GM20000 (cell line): Measurements from ENCODE around the gene CCDC3.

Source experiments
- DNase-seq: peaks from one replicate; pipeline ENCODE4 v3.0.0; 2012; ENCODE audit warnings: low spot score
- TF ChIP-seq, protein P1 (sequence below): IDR thresholded peaks from 2 replicates; pipeline ENCODE4 v1.5.1; 2012; ENCODE audit warnings: mild to moderate bottlenecking, control low read depth; ENCODE audit errors: extremely low read depth, missing control alignments

The CCDC3 gene

DNA sequence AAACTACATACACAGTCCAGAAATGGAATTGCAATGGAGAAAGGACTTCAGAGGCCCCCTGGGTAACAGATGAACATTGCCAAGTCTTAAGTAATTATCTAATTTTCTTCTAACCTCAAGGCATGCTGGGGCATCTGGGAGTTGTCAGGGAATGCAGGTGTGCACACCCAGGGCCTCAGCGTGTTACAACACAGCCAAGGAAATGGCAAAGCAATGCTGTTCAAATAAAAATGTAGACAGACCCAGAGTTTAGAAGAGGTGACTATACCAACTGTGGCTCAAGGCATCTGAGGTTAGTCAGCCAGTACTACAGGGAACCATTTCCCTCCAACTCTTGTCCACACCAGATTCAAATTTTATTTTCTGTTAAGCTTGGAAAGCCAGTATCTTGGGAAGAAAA lies 73.6 kb downstream of the CCDC3 start:
- no peak for DNase-seq
- TF ChIP-seq, protein P1, sequence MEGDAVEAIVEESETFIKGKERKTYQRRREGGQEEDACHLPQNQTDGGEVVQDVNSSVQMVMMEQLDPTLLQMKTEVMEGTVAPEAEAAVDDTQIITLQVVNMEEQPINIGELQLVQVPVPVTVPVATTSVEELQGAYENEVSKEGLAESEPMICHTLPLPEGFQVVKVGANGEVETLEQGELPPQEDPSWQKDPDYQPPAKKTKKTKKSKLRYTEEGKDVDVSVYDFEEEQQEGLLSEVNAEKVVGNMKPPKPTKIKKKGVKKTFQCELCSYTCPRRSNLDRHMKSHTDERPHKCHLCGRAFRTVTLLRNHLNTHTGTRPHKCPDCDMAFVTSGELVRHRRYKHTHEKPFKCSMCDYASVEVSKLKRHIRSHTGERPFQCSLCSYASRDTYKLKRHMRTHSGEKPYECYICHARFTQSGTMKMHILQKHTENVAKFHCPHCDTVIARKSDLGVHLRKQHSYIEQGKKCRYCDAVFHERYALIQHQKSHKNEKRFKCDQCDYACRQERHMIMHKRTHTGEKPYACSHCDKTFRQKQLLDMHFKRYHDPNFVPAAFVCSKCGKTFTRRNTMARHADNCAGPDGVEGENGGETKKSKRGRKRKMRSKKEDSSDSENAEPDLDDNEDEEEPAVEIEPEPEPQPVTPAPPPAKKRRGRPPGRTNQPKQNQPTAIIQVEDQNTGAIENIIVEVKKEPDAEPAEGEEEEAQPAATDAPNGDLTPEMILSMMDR = no peak

DNA sequence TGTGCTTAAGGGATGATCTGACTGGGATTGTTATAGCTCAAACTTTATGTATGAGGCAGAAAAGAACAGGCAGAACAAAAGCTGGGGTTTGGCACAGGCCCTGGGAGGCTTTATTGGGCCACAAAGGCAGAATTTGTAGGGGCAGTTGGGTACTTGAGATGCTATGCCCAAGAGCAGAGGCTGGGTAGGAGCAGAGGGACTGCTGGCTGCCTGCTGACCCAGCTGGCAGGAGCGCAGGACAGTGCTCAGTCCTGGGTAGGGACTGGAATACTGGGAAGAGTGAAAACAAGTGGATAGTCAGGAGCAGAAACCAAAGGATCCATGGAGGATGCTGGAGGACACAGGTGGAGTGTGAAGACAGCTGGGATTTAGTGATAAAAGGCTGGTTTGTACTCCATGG lies 75.7 kb downstream of the CCDC3 start:
- TF ChIP-seq, protein P1 = no peak

DNA sequence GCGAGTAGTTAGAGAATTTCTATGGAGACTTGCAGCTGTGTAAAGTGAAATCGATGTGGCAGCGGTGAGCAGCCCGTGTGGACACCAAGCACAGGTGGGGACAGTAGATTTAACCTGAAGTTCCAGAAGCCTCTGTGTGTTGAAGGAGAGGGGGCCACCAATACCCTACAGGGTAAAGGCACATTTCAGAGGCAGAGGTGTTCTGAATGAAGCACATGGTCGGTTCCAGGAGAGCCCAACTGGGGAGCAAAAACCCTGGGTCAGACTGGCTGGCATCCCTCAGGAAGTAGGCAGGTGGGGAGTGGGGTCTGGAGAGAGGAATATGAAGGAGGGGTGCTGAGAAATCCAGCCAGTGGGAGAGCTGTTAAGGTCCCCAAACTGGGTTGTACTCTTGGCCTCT lies 76.6 kb downstream of the CCDC3 start:
- no peak for DNase-seq
- TF ChIP-seq, protein P1 = no peak

More for the DNA sequence above, 75.7 kb downstream of the CCDC3 start:
- no peak for DNase-seq

DNA sequence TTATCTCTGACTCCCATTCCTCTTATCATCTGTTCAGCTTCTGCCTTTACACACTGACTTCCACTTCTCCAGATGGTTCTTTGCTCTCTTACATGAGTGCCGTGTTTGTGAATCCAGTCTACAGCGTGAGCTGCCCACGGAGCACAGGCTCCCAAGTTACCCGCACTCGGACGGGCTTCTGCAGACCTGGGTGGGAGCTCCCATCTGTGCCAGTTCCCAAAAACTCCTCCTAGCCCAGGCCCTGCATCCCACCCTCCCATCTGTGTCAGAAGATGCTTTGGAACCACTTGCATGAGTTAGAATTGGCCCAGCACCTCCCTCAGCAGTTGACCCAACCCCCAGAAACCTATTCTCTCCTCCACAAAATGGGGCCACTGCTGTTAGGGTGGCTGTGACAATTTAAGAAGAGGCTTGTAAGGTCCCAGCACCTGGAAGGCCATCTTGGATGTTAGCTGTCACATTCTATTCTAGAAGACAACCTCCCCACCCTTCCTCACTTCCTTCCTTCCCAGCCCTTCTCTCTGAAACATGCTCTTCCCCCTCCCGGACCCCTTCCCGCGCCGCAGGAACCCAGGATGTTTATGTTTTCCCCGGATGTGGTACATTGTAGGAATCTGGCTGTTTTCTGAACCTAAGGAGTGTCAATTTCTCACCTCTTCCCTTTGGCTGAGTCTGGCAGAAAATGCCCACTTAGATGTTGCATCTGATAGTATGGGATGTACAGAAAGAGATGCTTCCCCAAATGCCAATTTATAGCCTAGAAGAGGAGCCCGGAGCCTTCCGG lies 79.2 kb downstream of the CCDC3 start:
- TF ChIP-seq, protein P1 = no peak
- no peak for DNase-seq

DNA sequence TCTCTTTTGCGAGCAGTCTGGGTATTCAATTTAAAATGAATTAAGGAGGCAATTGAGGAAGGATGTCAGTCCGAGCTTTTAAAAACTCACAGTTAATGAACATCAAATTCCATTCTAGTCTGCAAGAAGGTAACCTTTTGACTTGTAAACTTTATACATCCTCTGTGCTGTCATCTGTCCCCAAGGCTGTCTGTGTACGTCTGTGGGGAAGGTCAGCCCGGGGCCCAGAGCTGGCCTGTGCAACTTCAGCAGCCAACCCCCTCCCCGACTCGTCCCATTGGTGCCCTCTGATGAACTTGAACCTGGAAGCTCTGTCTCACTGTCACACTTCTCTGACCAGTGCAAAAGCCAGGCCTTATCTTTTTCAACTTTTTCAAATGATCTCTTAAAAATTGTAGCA lies 80.3 kb downstream of the CCDC3 start:
- TF ChIP-seq, protein P1 = no peak
- DNase-seq = no peak

DNA sequence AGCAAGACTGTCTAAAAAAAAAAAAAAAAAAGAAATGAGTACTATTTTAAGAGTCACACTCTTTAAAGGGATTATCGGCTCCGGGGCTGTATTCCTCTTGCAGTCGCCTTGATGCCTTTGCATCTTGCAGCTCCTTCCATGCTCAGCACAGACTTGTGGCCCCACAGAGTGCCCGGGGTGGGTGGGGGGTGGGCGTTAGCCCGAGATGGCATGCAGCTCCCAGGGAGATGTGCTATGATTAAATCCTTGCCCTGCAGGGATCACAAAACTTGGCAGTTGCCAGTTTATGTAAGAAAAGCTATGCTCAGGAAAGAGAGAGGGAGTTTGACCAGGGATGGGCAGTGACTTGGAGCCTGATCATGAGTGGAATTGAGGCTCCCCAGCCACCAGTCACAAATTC lies 81.9 kb downstream of the CCDC3 start:
- no peak for DNase-seq

DNA sequence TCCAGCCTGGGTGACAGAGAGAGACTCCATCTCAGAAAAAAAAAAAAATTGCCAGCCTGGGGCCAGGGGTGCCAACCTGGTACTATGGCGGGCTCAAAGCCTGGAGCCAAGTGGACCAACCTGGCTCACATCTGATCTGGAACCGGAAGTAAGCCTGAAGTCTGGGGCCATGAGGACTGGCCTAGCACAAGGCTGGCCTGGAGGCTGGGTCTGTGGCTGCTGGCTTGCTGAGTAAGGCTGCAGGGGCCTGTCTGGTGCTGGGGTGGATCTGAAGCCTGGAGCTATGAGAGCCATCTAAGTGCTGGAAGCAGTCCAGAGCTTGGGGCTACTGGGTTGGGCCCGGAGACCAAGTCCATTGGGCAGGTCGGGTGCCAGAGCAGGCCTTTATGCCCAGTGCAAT lies 84.9 kb downstream of the CCDC3 start:
- TF ChIP-seq, protein P1 = no peak

More for the DNA sequence above, 81.9 kb downstream of the CCDC3 start:
- TF ChIP-seq, protein P1 = no peak

More for the DNA sequence above, 84.9 kb downstream of the CCDC3 start:
- no peak for DNase-seq
